Transverse colon (tissue), 4 donors: Measurements from ENCODE around the gene ATG9B. TPM values are rescaled to one million over a fixed set of nuclear protein-coding genes. Genes with fewer than 3 reads are reported as not detected.
"Not testable (repeated sequence)": the region's sequence is repeated elsewhere in the genome, so short reads cannot be mapped to it uniquely, and the experiment has no call there.

Experiments used
- DNase-seq: peaks from one replicate; pipeline ENCODE4 v3.0.0-alpha.2; 2019
- H3K27ac ChIP-seq, 4 donors: fragments of 200-600 bp; sonication (generic); 2 replicates each; pipeline ENCODE4 v1.5.1; 2016 to 2018; ENCODE audit warnings: inconsistent platforms in 4 of 4
- H3K27me3 ChIP-seq: fragments of 200-600 bp; sonication (generic); 2 replicates; pipeline ENCODE4 v1.5.1; 2017; ENCODE audit warnings: inconsistent platforms
- H3K36me3 ChIP-seq, 4 donors: fragments of 200-600 bp; sonication (generic); 2 replicates each; pipeline ENCODE4 v1.5.1; 2017 to 2019; ENCODE audit warnings: inconsistent platforms in 4 of 4
- H3K4me1 ChIP-seq, 4 donors: fragments of 200-600 bp; sonication (generic); 2 replicates each; pipeline ENCODE4 v1.5.1; 2017 to 2020; ENCODE audit warnings: inconsistent platforms in 4 of 4
- H3K4me3 ChIP-seq, 4 donors: fragments of 200-600 bp; sonication (generic); 1 replicate in 1 of 4; 2 replicates in 3 of 4; pipeline versions ENCODE4 v1.5.1 to v1.6.1; 2017 to 2019; ENCODE audit warnings: inconsistent platforms in 4 of 4
- H3K9me3 ChIP-seq, 2 donors: fragments of 200-600 bp; sonication (generic); 2 replicates each; pipeline ENCODE4 v1.5.1; 2017 to 2019; ENCODE audit warnings: inconsistent platforms in 2 of 2
- CTCF ChIP-seq, 5 experiments: fragments of 200-600 bp in 3 of 5; fragments of 450-650 bp in 2 of 5; sonication (generic) in 3 of 5; IDR thresholded peaks; 1 replicate in 2 of 5; 2 replicates in 3 of 5; pipeline ENCODE4 v1.5.1; 2016 to 2017; ENCODE audit warnings: antibody characterized with exemption in 5 of 5, inconsistent platforms in 3 of 5, mild to moderate bottlenecking in 2 of 5, moderate library complexity in 1 of 5
- EP300 ChIP-seq: sonication (generic); formaldehyde crosslinking; IDR thresholded peaks from one replicate; pipeline ENCODE4 v1.6.1; 2017; ENCODE audit warnings: antibody characterized with exemption, low read depth
- POLR2A ChIP-seq: fragments of 450-650 bp; IDR thresholded peaks from one replicate; pipeline ENCODE4 v1.6.1; 2016; ENCODE audit warnings: antibody characterized with exemption, mild to moderate bottlenecking, moderate library complexity
- POLR2AphosphoS5 ChIP-seq, 3 donors: sonication (generic); formaldehyde crosslinking; IDR thresholded peaks; one replicate each; pipeline ENCODE4 v1.6.1; 2016; ENCODE audit warnings: antibody characterized with exemption in 3 of 3
- WGBS, 2 donors: methylation state at CpG; one replicate each; pipeline ENCODE4 v1.1.5; 2018; ENCODE audit warnings: low coverage in 1 of 2; 5-methylcytosine and 5-hydroxymethylcytosine counted together
- in situ Hi-C, 4 donors: fragments of 200-750 bp; cut with MboI; loops; one replicate each; pipeline versions ENCODE4 v1.15.0 to v1.15.1; 2017; ENCODE audit warnings: low sequenced_read_pairs in 3 of 4, low pct_ligation_motif_present in 1 of 4, low pct_unique_long_range_greater_than_20kb in 1 of 4
- intact Hi-C: fragments of 100-400 bp; cut with DNase I; formaldehyde crosslinking; loops from one replicate; pipeline ENCODE4 v1.15.1; 2023; ENCODE audit warnings: low total_unique reads
- total RNA-seq, 4 donors: library from RNA; depleted of rRNA; stranded (reverse); fragments of >200 nt; gene quantifications; one replicate each; pipeline ENCODE4 v1.1.0, GENCODE V29; 2016

The ATG9B gene
- total RNA-seq, 4 donors from 2014 or later, result 1.1 TPM; not detected in 3

- peaks cover 0 to 10% (median 4%) of the 10 kb centered on the region in 4 donors for H3K4me1 ChIP-seq
- 88% methylated on average over 9 of the region's 9 CpGs; no CpG with 5 or more reads in 1 of the 2 donors for WGBS, 2 donors
- intact Hi-C loops, result no loop called here
- TF ChIP-seq POLR2A (no peak), POLR2AphosphoS5 (IDR thresholded peaks at IDR 0.05) (no peak), EP300 (no peak), CTCF (IDR thresholded peaks at IDR 0.05) (no peak)
- H3K27ac ChIP-seq, result no peak overlapping the region
- in situ Hi-C loops, result no loop called here
- H3K27me3 ChIP-seq, result peaks cover 7% of the 10 kb centered on the region
- no peaks in the 10 kb centered on the region for H3K9me3 ChIP-seq
- DNase-seq, result no peak
- H3K36me3 ChIP-seq, result no peaks in the 10 kb centered on the region
- no peak overlapping the region for H3K4me3 ChIP-seq
Observed at GRCh38 chr7:151045967-151046366, 21.7 kb upstream of the ATG9B start.

GRCh38 chr7:151045262-151045661 lies 21.0 kb upstream of the ATG9B start:
- intact Hi-C loops (no loop called here), in situ Hi-C loops (no loop called here)
- H3K4me3 ChIP-seq, result no peak overlapping the region
- DNase-seq, result no peak
- H3K27me3 ChIP-seq, result peaks cover under 1% of the 10 kb centered on the region
- no peaks in the 10 kb centered on the region for H3K36me3 ChIP-seq
- no peak overlapping the region for H3K27ac ChIP-seq
- no peaks in the 10 kb centered on the region for H3K9me3 ChIP-seq
- peaks cover 0 to 7% (median 1%) of the 10 kb centered on the region in 4 donors for H3K4me1 ChIP-seq
- 90% methylated on average over 11 of the region's 11 CpGs; no CpG with 5 or more reads in 1 of the 2 donors for WGBS, 2 donors
- TF ChIP-seq EP300 (no peak), POLR2A (no peak), POLR2AphosphoS5 (IDR thresholded peaks at IDR 0.05) (no peak), CTCF (IDR thresholded peaks at IDR 0.05) (no peak)

- 89% methylated on average over 20 of the region's 20 CpGs; no CpG with 5 or more reads in 1 of the 2 donors for WGBS, 2 donors
- Histone ChIP-seq H3K27ac (no peak overlapping the region), H3K36me3 (no peaks in the 10 kb centered on the region), H3K9me3 (no peaks in the 10 kb centered on the region), H3K4me1 (peaks cover 0 to 14% (median 7%) of the 10 kb centered on the region in 4 donors), H3K4me3 (no peak overlapping the region), H3K27me3 (no peaks in the 10 kb centered on the region)
- TF ChIP-seq POLR2A (no peak), CTCF (IDR thresholded peaks at IDR 0.05) (no peak), POLR2AphosphoS5 (IDR thresholded peaks at IDR 0.05) (no peak), EP300 (no peak)
- in situ Hi-C loops (no loop called here), intact Hi-C loops (no loop called here)
- no peak for DNase-seq
Observed at GRCh38 chr7:151043959-151044358, 19.7 kb upstream of the ATG9B start.

- DNase-seq, H3K9me3 ChIP-seq, H3K27ac ChIP-seq, H3K36me3 ChIP-seq, in situ Hi-C loops, H3K27me3 ChIP-seq, intact Hi-C loops, H3K4me3 ChIP-seq: not testable (repeated sequence)
- peaks cover 0 to 19% (median 11%) of the 10 kb centered on the region in 4 donors for H3K4me1 ChIP-seq
- WGBS, 2 donors, result 97 to 98% methylated on average over 6 to 9 of the region's 10 CpGs
Observed at GRCh38 chr7:151043449-151043848, 19.2 kb upstream of the ATG9B start.
